Body of pancreas (tissue), 4 donors: ENCODE data around the gene UBE3B.

ENCODE experiments used
- CTCF ChIP-seq, 7 experiments: fragments of 450-650 bp in 4 of 7; fragments of 200-600 bp in 3 of 7; sonication (generic) in 3 of 7; IDR thresholded peaks; one replicate each; pipeline ENCODE4 v1.5.1; 2016 to 2019; ENCODE audit warnings: antibody characterized with exemption in 7 of 7
- POLR2A ChIP-seq, 3 donors: fragments of 450-650 bp; IDR thresholded peaks; one replicate each; pipeline ENCODE4 v1.6.1; 2016; ENCODE audit warnings: antibody characterized with exemption in 3 of 3, mild to moderate bottlenecking in 2 of 3

- TF ChIP-seq CTCF (IDR thresholded peaks at IDR 0.05) (no peak), POLR2A (IDR thresholded peaks at IDR 0.05) (no peak)
These were observed 76.6 kb downstream of the UBE3B start for GRCh38 chr12:109553906-109554500.
